ENCODE results near the gene BLOC1S1.

Gene BLOC1S1

GRCh38 chr12:55712700-55713415 lies 3.0 kb upstream of the BLOC1S1 start:
- DNase-seq = no peak

- no peak for DNase-seq
Measured at GRCh38 chr12:55713721-55714120, 2.1 kb upstream of the BLOC1S1 start.

GRCh38 chr12:55715169-55715764 lies 579 bp upstream of the BLOC1S1 start:
- DNase-seq = no peak

- no peak for DNase-seq
Measured at GRCh38 chr12:55716582-55716957, 724 bp downstream of the BLOC1S1 start.

GRCh38 chr12:55717011-55718007 lies 1.5 kb downstream of the BLOC1S1 start:
- peak; percentile 96 for DNase-seq

- peak; percentile 33 for DNase-seq
Measured at GRCh38 chr12:55718015-55718414, 2.2 kb downstream of the BLOC1S1 start.

GRCh38 chr12:55718624-55719275 lies 2.9 kb downstream of the BLOC1S1 start:
- no peak for DNase-seq

GRCh38 chr12:55719371-55719770 lies 3.5 kb downstream of the BLOC1S1 start:
- DNase-seq = no peak

- no peak for DNase-seq
Measured at GRCh38 chr12:55720071-55720564, 4.3 kb downstream of the BLOC1S1 start, which contains the start of gene RDH5. Gene RDH5 (plus strand): TSS chr12:55720393. CDS start chr12:55721185, 792 bp downstream.

GRCh38 chr12:55720894-55721444 lies 5.1 kb downstream of the BLOC1S1 start:
- peak; percentile 88 for DNase-seq

- DNase-seq = no peak
Measured at GRCh38 chr12:55721601-55722213, 5.9 kb downstream of the BLOC1S1 start.

- no peak for DNase-seq
Measured at GRCh38 chr12:55722948-55723347, 7.1 kb downstream of the BLOC1S1 start.

GRCh38 chr12:55723516-55724225 lies 7.8 kb downstream of the BLOC1S1 start:
- DNase-seq = no peak

GRCh38 chr12:55724226-55724939 lies 8.5 kb downstream of the BLOC1S1 start:
- DNase-seq = peak; percentile 22

GRCh38 chr12:55724940-55725309 lies 9.1 kb downstream of the BLOC1S1 start:
- DNase-seq = no peak

- no peak for DNase-seq
Measured at GRCh38 chr12:55725556-55725955, 9.7 kb downstream of the BLOC1S1 start.

- DNase-seq = no peak
Measured at GRCh38 chr12:55726971-55727370, 11.1 kb downstream of the BLOC1S1 start.

GRCh38 chr12:55727643-55728185 lies 11.9 kb downstream of the BLOC1S1 start:
- no peak for DNase-seq

GRCh38 chr12:55728186-55728938 lies 12.5 kb downstream of the BLOC1S1 start:
- DNase-seq = no peak
